NCI-H2227 (cell line): Measurements from ENCODE around the gene PLEKHG3.
A peak's percentile ranks its signal among the peaks of the same experiment; 100 is the strongest.
"Not testable (repeated sequence)": the region's sequence is repeated elsewhere in the genome, so short reads cannot be mapped to it uniquely, and the experiment has no call there.

Source experiments
- DNase-seq: peaks from one replicate; lab custom pipeline; 2025; ENCODE audit not compliant: unreplicated experiment; lab: John Stamatoyannopoulos, UW

The PLEKHG3 gene

DNA sequence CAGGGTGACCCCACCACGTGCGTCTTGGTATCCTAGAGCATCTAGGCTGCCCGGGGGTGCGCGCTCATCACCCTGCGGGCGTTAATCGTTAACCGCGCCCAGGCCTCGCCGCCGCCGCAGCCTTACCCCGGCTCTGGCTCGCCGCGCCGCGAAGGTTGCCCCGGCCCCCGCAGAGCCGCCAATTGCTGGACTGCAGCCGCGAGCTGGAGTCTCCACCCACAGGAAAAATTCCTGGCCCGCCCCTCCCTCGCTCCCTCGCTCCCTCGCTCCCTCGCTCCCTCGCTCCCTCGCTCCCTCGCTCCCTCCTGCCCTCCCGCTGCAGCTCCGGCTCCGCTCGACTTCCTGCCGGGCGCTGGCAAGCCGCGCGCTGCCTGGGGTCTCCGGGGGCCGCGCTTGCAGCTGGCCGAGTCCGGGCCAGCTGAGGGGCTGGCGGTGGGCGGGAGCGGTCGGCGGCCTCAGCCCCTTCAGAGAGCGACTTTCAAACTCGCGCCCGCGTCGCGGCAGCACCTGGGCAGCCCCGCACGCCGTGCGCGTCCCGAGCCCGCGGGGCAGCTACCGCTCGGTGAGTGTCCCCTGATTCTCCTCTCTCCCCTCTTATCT, at the start of gene PLEKHG3:
TSS of gene PLEKHG3 (plus strand) at position 282 of the 600 bp plus-strand sequence. CDS start 23,208 bp downstream, outside the sequence.
- DNase-seq: peak; percentile 79

DNA sequence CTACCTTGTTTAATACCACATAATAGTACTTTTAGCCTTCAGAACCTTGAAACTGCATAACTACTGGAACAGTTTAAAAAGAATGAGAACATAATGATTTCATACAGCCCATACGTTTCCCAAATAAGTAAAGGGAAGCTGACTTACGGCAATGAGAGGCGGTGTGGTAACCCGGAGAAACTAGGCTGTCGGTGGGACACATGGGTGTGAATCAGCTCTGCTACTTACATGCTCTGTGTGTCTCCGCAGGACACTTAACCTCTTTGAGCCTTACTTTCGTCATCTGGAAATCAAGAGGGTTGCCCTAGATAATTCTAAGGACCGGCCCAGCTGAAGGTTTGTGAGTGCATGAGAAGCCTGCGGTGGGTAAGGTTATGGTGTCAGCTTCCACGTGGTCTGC, 49.3 kb upstream of the PLEKHG3 start:
- peak; percentile 18 for DNase-seq

DNA sequence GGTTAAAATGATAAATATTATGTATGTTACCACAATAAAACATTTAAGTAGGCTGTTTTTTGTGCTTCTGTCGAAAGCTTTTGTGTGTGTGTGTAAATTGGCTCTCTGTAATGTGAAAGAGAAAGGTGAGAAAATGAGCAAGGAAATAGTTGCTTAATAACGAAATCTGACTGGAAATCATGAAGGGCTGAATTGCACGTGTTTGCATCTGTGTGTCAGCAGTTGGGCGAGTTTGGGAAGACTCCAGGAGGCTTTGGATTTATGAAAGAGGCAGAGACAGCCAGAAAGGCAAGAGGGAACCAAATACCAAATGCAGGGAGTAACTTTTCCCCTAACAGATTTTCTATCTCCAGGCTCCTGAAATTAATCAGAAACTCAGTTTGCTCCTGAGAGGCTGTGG, 47.2 kb upstream of the PLEKHG3 start:
- DNase-seq: no peak

DNA sequence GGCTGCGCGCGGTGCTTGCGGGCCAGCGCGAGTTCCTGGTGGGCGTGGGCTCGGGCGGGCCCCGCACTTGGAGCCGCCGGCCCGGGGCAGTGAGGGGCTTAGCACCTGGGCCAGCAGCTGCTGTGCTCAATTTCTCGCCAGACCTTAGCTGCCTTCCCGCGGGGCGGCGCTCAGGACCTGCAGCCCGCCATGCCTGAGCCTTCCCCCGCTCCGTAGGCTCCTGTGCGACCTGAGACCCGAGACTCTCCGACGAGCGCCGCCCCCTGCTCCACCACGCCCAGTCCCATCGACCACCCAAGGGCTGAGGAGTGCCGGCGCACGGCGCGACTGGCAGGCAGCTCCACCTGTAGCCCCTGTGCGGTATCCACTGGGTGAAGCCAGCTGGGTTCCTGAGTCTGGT, 46.0 kb upstream of the PLEKHG3 start:
- no peak for DNase-seq

DNA sequence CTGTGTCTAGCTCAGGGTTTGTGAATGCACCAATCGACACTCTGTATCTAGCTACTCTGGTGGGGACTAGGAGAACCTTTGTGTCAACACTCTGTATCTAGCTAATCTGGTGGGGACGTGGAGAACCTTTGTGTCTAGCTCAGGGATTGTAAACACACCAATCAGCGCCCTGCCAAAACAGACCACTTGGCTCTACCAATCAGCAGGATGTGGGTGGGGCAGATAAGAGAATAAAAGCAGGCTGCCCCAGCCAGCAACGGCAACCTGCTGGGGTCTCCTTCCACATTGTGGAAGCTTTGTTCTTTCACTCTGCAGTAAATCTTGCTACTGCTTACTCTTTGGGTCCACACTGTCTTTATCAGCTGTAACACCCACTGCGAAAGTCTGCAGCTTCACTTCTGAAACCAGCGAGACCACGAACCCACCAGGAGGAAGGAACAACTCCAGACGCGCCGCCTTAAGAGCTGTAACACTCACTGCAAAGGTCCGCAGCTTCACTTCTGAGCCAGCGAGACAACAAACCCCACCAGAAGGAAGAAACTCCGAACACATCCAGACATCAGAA, 45.4 kb upstream of the PLEKHG3 start:
- not testable (repeated sequence) for DNase-seq

DNA sequence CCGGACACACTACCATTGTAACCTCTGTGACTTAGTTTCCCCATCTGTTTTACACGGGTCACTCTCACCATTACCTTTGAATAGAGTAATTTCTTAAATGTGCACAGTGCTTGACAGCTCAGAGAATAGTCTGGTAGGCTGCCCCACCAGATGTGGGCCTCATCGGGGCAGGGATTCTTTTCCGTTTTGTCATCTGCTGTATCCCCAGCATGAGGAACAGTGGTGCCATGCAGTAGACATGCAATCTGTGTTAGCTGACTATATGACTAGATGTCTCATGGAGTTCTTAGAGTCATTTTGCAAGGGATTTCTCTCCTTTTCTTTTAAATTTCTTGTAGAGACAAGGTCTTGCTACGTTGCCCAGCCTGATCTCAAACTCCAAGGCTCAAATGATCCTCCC, 44.9 kb upstream of the PLEKHG3 start:
- DNase-seq: no peak

DNA sequence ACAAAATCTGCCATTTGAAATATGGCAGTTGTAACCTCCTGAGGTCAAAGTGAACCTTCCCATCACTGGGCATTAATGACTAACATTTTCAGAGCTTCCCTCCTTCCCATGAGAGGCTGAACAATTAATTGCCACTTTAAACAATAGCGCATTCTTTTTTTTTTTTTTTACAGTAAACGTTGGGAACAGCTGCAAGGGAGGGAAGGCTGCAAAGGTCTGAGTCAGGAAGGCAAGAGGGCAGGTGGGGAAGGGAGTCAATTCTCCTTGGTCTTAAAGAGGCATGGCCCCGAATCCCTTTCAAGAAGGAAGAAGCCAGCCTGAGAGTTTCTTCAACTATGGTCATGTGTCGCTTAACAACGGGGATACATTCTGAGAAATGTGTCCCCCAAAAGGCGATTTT, 41.0 kb upstream of the PLEKHG3 start:
- DNase-seq: peak; percentile 8

DNA sequence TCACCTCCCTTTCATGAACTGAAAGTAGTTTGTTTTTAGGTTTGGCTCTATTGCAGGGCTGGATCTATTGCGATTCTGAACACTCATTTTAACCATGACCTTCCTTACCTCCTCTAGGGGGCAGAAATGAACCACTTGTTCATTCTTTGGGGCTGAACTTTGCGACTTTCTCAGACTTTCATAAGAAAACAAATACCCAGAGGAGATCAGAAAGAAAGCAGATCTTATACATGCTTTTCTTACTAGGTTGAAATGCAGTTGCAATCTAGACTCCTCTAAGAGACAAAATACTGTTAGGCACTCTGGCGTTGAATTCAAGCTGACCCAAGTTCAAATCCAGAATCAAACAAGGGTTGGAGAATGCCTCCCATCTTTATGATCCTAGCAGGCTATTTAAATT, 32.6 kb upstream of the PLEKHG3 start:
- DNase-seq: peak; percentile 39

DNA sequence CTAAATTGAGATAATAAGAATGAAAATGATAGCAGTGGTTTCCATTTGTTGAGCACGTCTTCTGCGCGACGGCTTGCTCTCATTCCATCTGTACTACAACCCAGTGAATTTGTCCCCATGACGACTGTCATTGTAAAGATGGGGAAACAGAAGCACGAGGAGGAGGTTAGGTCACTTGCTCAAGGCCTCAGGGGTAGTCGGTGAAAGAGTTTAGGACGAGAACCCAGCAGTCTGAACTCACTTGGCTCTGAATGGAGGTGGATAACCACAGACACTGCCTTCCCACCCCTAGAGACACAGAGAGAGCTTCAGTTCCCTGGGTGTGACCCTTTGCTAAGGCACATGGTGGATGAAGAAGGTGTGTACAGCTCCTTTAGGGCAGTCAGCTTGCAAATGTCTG, 30.9 kb upstream of the PLEKHG3 start:
- DNase-seq: no peak

DNA sequence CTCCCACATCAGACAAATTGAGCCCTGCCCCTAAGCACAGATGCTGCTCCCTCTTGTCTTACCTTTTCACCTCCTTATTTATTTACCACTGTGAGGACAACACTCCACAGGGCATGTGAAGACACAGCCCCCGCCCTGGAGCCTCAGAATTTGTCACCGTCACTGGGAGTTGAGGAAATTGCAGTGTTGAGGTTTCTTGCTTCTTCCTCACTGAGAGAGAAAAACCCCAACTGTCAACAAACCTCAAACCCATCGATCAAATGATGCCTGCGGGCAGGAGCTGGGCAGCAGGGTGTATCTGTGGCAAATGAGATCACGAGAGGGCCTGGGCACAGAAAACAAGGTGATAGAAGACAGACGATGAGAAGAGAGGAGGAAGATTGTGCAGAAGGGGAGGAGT, 30.5 kb upstream of the PLEKHG3 start:
- no peak for DNase-seq

DNA sequence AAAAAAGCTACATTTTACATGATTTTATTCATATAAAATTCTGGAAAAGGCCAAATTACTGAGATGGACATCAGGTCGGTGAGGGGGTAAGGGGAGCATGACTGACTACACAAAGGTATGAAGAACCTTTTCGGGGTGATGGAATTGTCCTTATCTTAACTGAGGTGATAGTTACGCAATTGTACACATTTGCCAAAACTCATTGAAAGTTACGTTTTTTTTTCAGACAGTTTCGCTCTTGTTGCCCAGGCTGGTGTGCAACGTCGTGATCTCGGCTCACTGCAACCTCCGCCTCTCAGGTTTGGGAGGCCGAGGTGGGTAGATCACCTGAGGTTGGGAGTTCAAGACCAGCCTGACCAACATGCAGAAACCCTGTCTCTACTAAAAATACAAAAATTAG, 29.4 kb upstream of the PLEKHG3 start:
- DNase-seq: no peak

DNA sequence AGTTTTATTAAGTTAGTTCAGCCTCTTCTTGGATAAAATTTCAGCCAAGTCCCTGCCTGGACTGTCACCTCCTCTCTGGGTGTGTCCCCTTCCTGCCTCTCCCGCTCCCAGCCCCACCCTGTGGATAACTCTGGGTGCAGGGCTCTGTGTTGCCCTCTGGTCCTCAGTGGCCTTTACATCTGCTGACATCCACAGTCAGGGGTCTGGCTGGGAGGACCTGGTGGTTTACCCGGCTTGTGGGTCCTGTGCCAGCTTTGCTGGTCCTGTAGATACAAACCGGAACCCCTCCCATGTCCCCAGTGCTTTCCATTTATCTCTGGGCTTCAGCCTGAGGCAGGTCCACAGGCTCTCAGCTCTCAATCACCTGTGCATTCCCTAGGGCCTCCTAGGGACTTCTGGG, 28.9 kb upstream of the PLEKHG3 start:
- no peak for DNase-seq

DNA sequence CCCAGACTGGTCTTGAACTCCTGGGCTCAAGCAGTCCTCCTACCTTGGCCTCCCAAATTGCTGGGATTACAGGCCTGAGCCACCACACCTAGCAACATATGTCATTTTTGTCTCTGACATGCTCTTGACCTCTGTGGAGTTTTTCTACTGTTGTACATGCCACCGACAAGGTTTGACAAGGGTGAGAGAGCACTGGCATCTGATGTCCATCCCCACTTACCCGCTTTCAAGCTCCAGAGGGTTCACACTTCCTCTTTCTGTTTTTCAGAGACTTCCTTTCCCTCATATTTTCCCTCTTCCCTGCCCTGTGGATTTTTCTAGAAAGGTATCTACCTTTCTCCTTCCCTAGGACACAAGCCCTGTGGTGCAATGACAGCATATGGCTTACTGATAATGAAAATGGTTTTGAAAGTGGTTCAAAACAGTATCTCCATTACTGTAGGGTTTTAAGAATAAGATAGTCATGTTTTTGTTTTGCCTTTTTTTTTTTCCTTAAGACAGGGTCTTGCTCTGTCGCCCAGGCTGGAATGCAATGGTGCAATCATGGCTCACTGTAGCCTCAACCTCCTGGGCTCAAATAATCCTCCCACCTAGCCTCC, 27.7 kb upstream of the PLEKHG3 start:
- DNase-seq: no peak

DNA sequence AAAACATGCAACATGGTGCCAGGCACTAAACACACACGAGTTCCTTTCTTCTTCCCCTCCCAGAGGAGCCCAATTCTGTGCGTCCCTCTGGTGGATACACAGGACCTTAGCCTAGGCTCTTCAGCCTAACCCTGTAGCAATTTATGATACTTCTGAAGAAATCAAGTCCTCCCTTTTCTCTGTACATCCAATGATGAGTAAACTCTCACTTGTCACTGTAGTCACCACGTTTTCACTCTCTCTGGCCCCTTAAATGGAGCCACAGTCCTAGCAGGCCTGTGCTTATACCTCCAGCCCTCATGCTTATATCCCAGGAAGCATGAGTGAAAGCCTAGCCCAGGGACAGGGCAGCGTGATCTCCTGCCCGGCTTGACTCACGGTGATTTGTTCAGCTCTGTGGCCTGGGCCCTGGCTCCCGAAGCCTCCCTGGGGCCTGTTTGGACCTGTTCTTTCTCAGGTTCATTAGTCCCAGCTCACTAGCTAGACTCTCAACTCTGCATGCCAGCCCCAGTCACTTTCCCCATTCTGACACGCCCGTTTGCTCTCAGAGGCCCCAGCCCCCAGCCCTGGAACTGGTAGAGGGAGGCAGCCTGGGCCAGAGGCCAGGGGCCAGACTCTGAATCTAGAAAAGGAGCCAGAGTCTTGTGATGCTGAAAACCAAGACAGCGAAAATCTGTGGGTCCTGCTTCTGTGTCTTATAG, 24.1 kb upstream of the PLEKHG3 start:
- no peak for DNase-seq

DNA sequence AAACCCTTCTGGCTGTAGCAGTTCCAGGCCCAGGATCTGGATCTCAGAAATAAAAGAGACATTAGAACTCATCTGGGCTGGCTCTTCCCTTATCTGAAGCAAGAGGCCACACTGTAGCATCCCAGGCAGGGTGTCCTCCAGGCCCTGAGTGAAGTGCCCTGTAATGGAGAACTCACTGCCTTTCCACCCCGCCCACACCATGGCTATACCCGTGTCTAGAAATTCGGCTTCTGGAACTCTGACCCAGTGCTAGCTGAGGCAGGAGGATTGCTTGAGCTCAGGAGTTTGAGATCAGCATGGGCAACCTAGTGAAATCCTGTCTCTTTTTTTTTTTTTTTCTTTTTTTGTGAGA, 23.5 kb upstream of the PLEKHG3 start:
- no peak for DNase-seq

DNA sequence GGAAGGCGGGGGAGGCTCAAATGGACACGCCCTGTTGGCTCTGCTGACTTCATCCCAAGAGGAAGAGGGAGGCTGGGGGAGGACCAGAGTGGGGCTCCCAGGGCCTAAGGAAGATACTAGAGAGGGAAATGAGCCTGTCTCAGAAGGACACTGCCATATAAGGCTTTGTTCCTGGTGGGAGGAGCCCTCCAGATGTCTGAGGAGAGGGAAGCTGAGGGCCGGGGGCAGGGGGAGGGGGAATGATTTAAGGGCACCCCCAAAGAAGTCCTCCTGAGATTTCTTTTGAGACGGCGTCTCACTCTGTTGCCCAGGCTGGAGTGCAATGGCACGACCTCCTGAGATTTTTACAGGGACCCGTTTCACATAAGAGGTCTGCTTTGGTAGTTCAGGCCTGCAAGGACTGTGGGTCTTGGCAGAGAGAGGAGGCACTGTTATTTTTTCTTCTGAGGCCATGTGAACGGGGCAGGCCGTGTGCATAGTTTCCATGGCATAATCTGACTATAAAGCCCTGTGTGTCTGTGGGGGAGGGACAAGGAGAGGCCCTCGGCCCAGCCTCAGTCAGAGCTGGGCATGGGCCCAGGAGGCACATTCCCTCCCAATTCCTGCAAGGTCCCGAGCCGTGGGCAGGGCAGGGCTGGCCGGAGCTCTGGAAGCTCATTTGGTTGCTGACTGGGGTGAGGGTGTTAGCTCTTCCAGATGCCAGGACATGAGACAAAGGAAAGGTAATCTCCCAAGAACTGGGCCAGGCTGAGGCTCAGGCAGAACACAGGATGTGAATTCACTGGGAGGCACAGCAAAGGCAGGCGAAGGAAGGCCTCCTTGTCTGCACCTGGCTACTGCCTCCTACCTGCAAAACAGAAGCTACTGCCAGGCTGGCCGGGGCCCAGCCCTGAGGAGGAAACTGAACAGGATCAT, 22.2 kb upstream of the PLEKHG3 start:
- no peak for DNase-seq

DNA sequence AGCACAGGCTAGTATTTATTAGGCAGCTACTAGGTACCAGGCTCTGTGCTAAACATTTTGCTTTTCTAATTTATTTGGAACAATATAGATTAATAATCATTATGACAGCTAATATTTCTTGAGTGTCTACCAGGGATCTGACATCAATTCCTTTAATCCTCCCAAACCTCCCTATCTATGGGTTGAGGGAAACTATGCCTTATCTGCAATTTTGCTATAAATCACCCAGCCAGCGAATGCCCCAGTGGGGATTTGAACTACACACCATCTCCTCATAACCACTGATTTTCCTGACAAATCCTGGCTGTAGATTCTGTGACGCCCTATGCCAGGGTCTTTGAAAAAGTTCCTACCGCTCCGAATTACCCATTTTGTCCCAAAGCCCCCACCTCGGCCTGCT, 21.4 kb upstream of the PLEKHG3 start:
- no peak for DNase-seq

DNA sequence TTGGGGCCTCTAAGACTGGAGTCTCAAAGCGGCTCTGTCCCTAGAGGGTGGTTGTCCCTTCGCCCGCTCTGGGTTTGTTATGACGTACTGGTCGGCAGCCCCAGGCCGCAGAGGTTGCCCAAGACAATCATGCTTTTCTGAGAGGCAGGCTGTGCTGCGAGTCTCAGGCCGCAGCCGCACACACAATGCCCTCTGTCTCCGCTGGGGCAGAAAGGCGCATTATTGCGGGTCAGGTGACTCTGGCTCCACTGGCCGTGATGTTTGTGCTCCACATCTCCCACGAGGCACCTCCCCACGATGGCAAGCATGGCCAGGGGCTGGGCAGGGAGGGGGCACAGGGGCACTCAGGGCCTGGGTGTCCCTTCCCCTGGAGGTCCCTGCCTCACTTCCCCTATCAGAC, 21.0 kb upstream of the PLEKHG3 start:
- no peak for DNase-seq

DNA sequence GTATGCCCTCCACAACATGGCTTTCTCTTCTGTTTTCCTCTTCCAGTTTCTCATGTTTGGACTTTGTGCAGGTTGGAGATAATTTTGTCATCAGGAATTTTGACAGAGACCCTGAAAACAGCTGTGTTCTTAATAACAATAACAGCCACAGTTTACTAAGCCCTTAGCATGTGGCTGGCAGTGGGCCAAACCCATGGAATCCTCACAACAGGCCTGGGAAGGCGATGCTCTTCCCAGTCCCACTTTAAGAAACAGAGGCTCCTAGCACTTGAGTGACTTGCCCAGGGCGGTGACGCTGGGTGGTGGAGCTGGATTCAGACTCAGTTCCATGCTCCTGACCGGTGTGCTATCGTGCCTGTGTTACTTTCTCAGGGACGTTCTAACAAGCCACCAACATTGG, 20.1 kb upstream of the PLEKHG3 start:
- DNase-seq: peak; percentile 13

DNA sequence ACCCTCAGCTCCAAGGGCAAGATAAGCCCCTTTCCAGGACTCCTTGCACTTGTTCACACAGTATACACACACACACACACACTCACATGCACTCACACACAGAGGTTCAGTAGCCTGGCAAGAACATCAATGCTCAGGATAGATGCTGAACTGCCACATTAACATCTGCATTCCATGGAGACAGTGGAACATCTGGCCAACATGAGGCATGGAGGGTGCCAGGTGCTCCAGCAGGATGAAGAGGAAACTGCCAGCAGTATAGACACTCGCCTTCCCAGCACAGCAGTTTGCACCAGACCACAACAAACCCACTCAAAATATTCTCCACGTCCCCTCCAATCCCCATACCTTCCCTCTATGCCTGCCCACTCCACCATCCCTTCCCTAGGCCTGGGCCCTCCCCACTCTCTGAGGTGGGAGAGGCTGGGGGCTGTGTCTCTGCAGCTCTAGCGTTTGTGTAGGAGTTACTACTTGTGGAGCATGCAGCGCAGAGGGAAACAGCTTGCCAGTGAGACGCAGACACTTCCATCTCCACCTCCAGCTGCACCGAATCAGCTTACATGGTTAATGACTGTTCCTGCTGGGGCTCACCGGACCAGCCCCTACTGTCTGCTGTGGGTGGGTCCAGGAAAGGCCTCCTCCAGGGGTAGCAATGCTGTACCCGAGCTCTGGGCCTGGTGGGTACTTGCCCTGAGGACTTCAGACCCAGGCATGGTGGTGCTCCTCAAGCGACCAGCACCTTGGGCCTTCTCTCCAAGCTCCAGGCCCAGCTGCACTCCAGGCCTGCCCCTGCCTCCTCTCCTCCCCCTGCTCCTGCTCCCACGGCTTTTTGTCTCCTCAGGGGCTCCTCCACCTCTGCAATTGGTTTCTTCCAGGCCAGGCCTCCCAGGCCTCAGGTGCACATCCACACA, 18.6 kb upstream of the PLEKHG3 start:
- DNase-seq: no peak
